IMR-90 (cell line): ENCODE measurements around the gene GJB3. TPM values are rescaled to one million over a fixed set of nuclear protein-coding genes. Genes with fewer than 3 reads are reported as not detected.

Experiments used
- ATAC-seq: fragments of 200-7000 bp; cut with Tn5 transposase; 2 replicates; pipeline ENCODE4 v1.9.1; 2020; ENCODE audit warnings: low read depth, mild to moderate bottlenecking, moderate library complexity
- BruUV-seq: library from RNA; stranded (reverse); fragments of 400-500 nt; replicated peaks from 2 replicates; lab custom pipeline; 2021; lab: Mats Ljungman, UMichigan
- CTCF ChIA-PET: fragments of 300-600 bp; formaldehyde crosslinking; extraction: SDS; loops from one replicate; lab custom pipeline; 2021; ENCODE audit warnings: antibody characterized with exemption; lab: Yijun Ruan, JAX
- POLR2A ChIA-PET: fragments of 300-600 bp; sonication (Branson Sonifier 250); formaldehyde crosslinking; loops from one replicate; lab custom pipeline; 2022; ENCODE audit warnings: antibody characterized with exemption; ENCODE audit not compliant: unreplicated experiment; lab: Charles Lee
- DNase-seq: peaks from one replicate; pipeline ENCODE4 v3.0.0; 2013
- H2AFZ ChIP-seq: replicated peaks from 2 replicates; pipeline ENCODE3; 2013; ENCODE audit warnings: low read length, mild to moderate bottlenecking; ENCODE audit not compliant: poor library complexity
- H2AK5ac ChIP-seq: 2 replicates; pipeline ENCODE4 v1.6.1; 2013; ENCODE audit warnings: low read depth, low read length, inconsistent platforms
- H2AK9ac ChIP-seq: replicated peaks from 2 replicates; pipeline ENCODE3; 2013; ENCODE audit warnings: mild to moderate bottlenecking, low read depth, low read length, moderate library complexity; ENCODE audit not compliant: poor library complexity
- H2BK120ac ChIP-seq: 2 replicates; pipeline ENCODE4 v1.6.1; 2013; ENCODE audit warnings: low read depth, low read length, inconsistent platforms
- H2BK15ac ChIP-seq: 3 replicates; pipeline ENCODE4 v1.6.1; 2013; ENCODE audit warnings: low read depth, low read length, inconsistent platforms
- H2BK20ac ChIP-seq: 2 replicates; pipeline ENCODE4 v1.6.1; 2013; ENCODE audit warnings: low read depth, mild to moderate bottlenecking, inconsistent platforms, low read length, moderate library complexity
- H2BK5ac ChIP-seq: 2 replicates; pipeline ENCODE4 v1.6.1; 2013; ENCODE audit warnings: mild to moderate bottlenecking, low read depth, low read length, inconsistent platforms; ENCODE audit not compliant: poor library complexity, severe bottlenecking
- H3K14ac ChIP-seq: replicated peaks from 2 replicates; pipeline ENCODE4 v1.6.1; 2013; ENCODE audit warnings: low read depth, low read length, inconsistent platforms
- H3K18ac ChIP-seq: 2 replicates; pipeline ENCODE4 v1.6.1; 2013; ENCODE audit warnings: low read depth, low read length, control low read depth
- H3K23ac ChIP-seq: 2 replicates; pipeline ENCODE4 v1.6.1; 2013; ENCODE audit warnings: low read depth, low read length, inconsistent platforms
- H3K27ac ChIP-seq: 2 replicates; pipeline ENCODE4 v1.5.1; 2013; ENCODE audit warnings: mild to moderate bottlenecking, control low read depth, low read length; ENCODE audit not compliant: insufficient read depth
- H3K27me3 ChIP-seq: 2 replicates; pipeline ENCODE4 v1.6.1; 2013; ENCODE audit warnings: low read length; ENCODE audit not compliant: control insufficient read depth, insufficient read depth
- H3K36me3 ChIP-seq: 2 replicates; pipeline ENCODE4 v1.6.1; 2013; ENCODE audit warnings: low read length, mixed read lengths; ENCODE audit not compliant: control insufficient read depth, insufficient read depth
- H3K4ac ChIP-seq: 2 replicates; pipeline ENCODE4 v1.6.1; 2013; ENCODE audit warnings: low read depth, low read length, inconsistent platforms
- H3K4me1 ChIP-seq: 2 replicates; pipeline ENCODE4 v1.6.1; 2013; ENCODE audit warnings: low read length, mixed read lengths; ENCODE audit not compliant: control insufficient read depth, insufficient read depth
- H3K4me2 ChIP-seq: 2 replicates; pipeline ENCODE4 v1.6.1; 2013; ENCODE audit warnings: low read depth, mild to moderate bottlenecking, control low read depth, low read length, moderate library complexity
- H3K4me3 ChIP-seq: 2 replicates; pipeline ENCODE4 v1.5.1; 2013; ENCODE audit warnings: low read depth, mild to moderate bottlenecking, control low read depth, low read length, moderate library complexity; ENCODE audit not compliant: insufficient read depth
- H3K56ac ChIP-seq: 2 replicates; pipeline ENCODE4 v1.6.1; 2013; ENCODE audit warnings: low read length, inconsistent platforms; ENCODE audit not compliant: insufficient read depth; ENCODE audit errors: extremely low read depth
- H3K79me1 ChIP-seq, 2 experiments: 2 replicates each; pipeline ENCODE4 v1.6.1; 2013; ENCODE audit warnings: low read length in 2 of 2, inconsistent platforms in 1 of 2, low read depth in 1 of 2
- H3K9ac ChIP-seq: 2 replicates; pipeline ENCODE4 v1.6.1; 2013; ENCODE audit warnings: low read depth, low read length, control low read depth
- H3K9me1 ChIP-seq: 2 replicates; pipeline ENCODE4 v1.6.1; 2013; ENCODE audit warnings: low read length, inconsistent platforms; ENCODE audit not compliant: insufficient read depth
- H3K9me3 ChIP-seq: 2 replicates; pipeline ENCODE4 v1.6.1; 2013; ENCODE audit warnings: low read length; ENCODE audit not compliant: control insufficient read depth, insufficient read depth
- H4K20me1 ChIP-seq: 2 replicates; pipeline ENCODE4 v1.6.1; 2013; ENCODE audit warnings: low read length, inconsistent platforms; ENCODE audit not compliant: insufficient read depth
- H4K5ac ChIP-seq: 2 replicates; pipeline ENCODE4 v1.6.1; 2013; ENCODE audit warnings: mild to moderate bottlenecking, low read depth, low read length, control low read depth
- H4K8ac ChIP-seq, 2 experiments: 2 replicates each; pipeline ENCODE4 v1.6.1; 2013; ENCODE audit warnings: low read depth in 2 of 2, low read length in 2 of 2, control low read depth in 1 of 2, inconsistent platforms in 1 of 2
- H4K91ac ChIP-seq: 2 replicates; pipeline ENCODE4 v1.6.1; 2013; ENCODE audit warnings: low read depth, low read length, inconsistent platforms; ENCODE audit not compliant: insufficient read depth
- CHD1 ChIP-seq: IDR thresholded peaks from 2 replicates; pipeline ENCODE4 v1.6.1; 2012; ENCODE audit warnings: low read depth, low read length, improper control_type of control experiment
- MAFK ChIP-seq: IDR thresholded peaks from 2 replicates; pipeline ENCODE4 v1.6.1; 2012; ENCODE audit warnings: low read depth, low read length, improper control_type of control experiment
- MAZ ChIP-seq: IDR thresholded peaks from 2 replicates; pipeline ENCODE4 v1.6.1; 2012; ENCODE audit warnings: low read depth, mild to moderate bottlenecking, low read length, improper control_type of control experiment, moderate library complexity, borderline replicate concordance
- NFE2L2 ChIP-seq: fragments of 150-350 bp; IDR thresholded peaks from 2 replicates; pipeline ENCODE4 v1.6.1; 2016; ENCODE audit warnings: low read depth, mild to moderate bottlenecking, low read length
- POLR2A ChIP-seq: IDR thresholded peaks from 2 replicates; pipeline ENCODE4 v1.6.1; 2012; ENCODE audit warnings: mild to moderate bottlenecking, low read depth, low read length
- RAD21 ChIP-seq: IDR thresholded peaks from 2 replicates; pipeline ENCODE4 v1.6.1; 2012; ENCODE audit warnings: low read length, improper control_type of control experiment
- RCOR1 ChIP-seq: IDR thresholded peaks from 2 replicates; pipeline ENCODE4 v1.6.1; 2012; ENCODE audit warnings: mild to moderate bottlenecking, low read length, improper control_type of control experiment; ENCODE audit not compliant: insufficient replicate concordance
- RFX5 ChIP-seq: IDR thresholded peaks from 2 replicates; pipeline ENCODE4 v1.8.0; 2012; ENCODE audit warnings: low read depth, mild to moderate bottlenecking, low read length, moderate library complexity
- SMC3 ChIP-seq: fragments of 150-350 bp; IDR thresholded peaks from 2 replicates; pipeline ENCODE4 v1.6.1; 2016; ENCODE audit warnings: low read depth, mild to moderate bottlenecking, antibody characterized with exemption, low read length, moderate library complexity
- WGBS, 2 experiments: methylation state at CpG; one replicate each; pipeline versions ENCODE4 v1.1.5 to v1.1.7; 2013; ENCODE audit warnings: missing lambda C conversion rate in 2 of 2; ENCODE audit not compliant: insufficient read length in 1 of 2; ENCODE audit errors: extremely low coverage in 2 of 2; 5-methylcytosine and 5-hydroxymethylcytosine counted together
- dilution Hi-C: fragments of 300-500 bp; cut with HindIII; formaldehyde crosslinking; loops from one replicate; pipeline ENCODE4 v1.14.3; 2018; ENCODE audit warnings: low sequenced_read_pairs; ENCODE audit not compliant: unreplicated experiment
- in situ Hi-C: fragments of 300-500 bp; cut with MboI; formaldehyde crosslinking; loops from 3 replicates; pipeline ENCODE4 v1.14.3; 2019; ENCODE audit warnings: low sequenced_read_pairs, inconsistent platforms, mixed read lengths
- intact Hi-C: fragments of 100-400 bp; cut with micrococcal nuclease; formaldehyde crosslinking; loops from 2 replicates; pipeline ENCODE4 v1.10.0; 2022
- polyA plus RNA-seq, 3 experiments: library from polyadenylated mRNA; depleted of rRNA; stranded (reverse); fragments of >200 nt; gene quantifications; 2 replicates each; pipeline ENCODE4 v1.2.3, GENCODE V29; 2012; ENCODE audit warnings: low replicate concordance in 1 of 3
- total RNA-seq: library from RNA; depleted of rRNA; stranded (reverse); fragments of >200 nt; gene quantifications from 2 replicates; pipeline ENCODE4 v1.2.3, GENCODE V29; 2012
- TF ChIP-seq, protein P1 (sequence below): conservative IDR thresholded peaks from 2 replicates; pipeline ENCODE4 v1.5.1; 2012; ENCODE audit warnings: mild to moderate bottlenecking, low read depth, low read length, improper control_type of control experiment
- TF ChIP-seq, protein P2 (sequence below): fragments of 150-350 bp; IDR thresholded peaks from 2 replicates; pipeline ENCODE4 v1.6.1; 2017; ENCODE audit warnings: mild to moderate bottlenecking, antibody characterized with exemption, low read length, low read depth
- TF ChIP-seq, protein P3 (sequence below): fragments of 150-350 bp; IDR thresholded peaks from 2 replicates; pipeline ENCODE4 v1.6.1; 2016; ENCODE audit warnings: low read depth, mild to moderate bottlenecking, low read length, moderate library complexity, borderline replicate concordance

GJB3 gene
- total and polyA plus RNA-seq, 2 of the 4 experiments (the other 2 are of a cell fraction): not detected

DNA sequence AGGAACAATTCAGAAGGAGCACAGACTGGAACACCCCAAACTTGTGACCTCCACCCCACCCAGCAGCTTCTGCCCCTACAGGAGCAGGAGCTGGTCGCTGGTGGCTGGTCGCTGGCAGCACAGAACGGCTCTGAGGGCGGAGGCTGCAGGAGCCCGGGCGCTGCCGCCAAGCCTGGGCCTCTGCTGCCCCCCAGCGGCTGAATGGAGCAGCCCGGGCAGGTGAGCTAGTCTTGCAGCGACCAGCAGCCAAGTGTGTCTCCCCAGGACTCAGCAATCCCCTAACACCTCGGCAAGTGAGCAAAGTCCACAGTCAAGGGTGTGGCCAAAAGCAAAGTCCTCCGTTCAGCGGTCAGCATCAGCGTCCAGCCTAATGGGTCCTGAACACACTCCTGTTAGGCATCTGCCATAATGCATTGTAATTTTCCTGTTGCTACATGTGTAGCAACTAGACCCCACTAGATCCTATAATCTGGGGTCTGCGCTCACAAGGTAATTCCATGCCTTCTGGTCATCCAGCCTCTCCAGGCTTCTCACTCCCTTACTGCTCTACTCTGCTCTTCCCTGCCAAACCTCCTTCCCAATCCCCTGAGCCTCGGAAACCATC lies 38.2 kb upstream of the GJB3 start:
- H2AK9ac ChIP-seq: no peak overlapping the region
- no peak for TF ChIP-seq POLR2A
- no peak for TF ChIP-seq RCOR1
- no peak for TF ChIP-seq CHD1
- TF ChIP-seq SMC3: peak; percentile 42
- TF ChIP-seq, protein P1, sequence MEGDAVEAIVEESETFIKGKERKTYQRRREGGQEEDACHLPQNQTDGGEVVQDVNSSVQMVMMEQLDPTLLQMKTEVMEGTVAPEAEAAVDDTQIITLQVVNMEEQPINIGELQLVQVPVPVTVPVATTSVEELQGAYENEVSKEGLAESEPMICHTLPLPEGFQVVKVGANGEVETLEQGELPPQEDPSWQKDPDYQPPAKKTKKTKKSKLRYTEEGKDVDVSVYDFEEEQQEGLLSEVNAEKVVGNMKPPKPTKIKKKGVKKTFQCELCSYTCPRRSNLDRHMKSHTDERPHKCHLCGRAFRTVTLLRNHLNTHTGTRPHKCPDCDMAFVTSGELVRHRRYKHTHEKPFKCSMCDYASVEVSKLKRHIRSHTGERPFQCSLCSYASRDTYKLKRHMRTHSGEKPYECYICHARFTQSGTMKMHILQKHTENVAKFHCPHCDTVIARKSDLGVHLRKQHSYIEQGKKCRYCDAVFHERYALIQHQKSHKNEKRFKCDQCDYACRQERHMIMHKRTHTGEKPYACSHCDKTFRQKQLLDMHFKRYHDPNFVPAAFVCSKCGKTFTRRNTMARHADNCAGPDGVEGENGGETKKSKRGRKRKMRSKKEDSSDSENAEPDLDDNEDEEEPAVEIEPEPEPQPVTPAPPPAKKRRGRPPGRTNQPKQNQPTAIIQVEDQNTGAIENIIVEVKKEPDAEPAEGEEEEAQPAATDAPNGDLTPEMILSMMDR: peak; percentile 87
- TF ChIP-seq, protein P2, sequence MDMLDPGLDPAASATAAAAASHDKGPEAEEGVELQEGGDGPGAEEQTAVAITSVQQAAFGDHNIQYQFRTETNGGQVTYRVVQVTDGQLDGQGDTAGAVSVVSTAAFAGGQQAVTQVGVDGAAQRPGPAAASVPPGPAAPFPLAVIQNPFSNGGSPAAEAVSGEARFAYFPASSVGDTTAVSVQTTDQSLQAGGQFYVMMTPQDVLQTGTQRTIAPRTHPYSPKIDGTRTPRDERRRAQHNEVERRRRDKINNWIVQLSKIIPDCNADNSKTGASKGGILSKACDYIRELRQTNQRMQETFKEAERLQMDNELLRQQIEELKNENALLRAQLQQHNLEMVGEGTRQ: no peak
- TF ChIP-seq MAZ: no peak
- no peak for TF ChIP-seq MAFK
- peak; percentile 83 for TF ChIP-seq RAD21
- no peak for TF ChIP-seq NFE2L2
- TF ChIP-seq, protein P3, sequence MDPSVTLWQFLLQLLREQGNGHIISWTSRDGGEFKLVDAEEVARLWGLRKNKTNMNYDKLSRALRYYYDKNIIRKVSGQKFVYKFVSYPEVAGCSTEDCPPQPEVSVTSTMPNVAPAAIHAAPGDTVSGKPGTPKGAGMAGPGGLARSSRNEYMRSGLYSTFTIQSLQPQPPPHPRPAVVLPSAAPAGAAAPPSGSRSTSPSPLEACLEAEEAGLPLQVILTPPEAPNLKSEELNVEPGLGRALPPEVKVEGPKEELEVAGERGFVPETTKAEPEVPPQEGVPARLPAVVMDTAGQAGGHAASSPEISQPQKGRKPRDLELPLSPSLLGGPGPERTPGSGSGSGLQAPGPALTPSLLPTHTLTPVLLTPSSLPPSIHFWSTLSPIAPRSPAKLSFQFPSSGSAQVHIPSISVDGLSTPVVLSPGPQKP: no peak
- TF ChIP-seq RFX5: no peak
- H3K4me3 ChIP-seq: no peak overlapping the region
- H4K20me1 ChIP-seq: no peaks in the 10 kb centered on the region
- no TSS peak for BruUV-seq
- no peaks in the 10 kb centered on the region for H3K79me1 ChIP-seq
- no peak overlapping the region for H3K23ac ChIP-seq
- no peak overlapping the region for H3K18ac ChIP-seq
- H3K56ac ChIP-seq: no peak overlapping the region
- no peaks in the 10 kb centered on the region for H3K9me3 ChIP-seq
- H3K4ac ChIP-seq: no peak overlapping the region
- H3K27ac ChIP-seq: no peak overlapping the region
- 9% methylated on average over 13 of the region's 16 CpGs; no CpG with 5 or more reads in 1 of the 2 experiments for WGBS, 2 experiments
- H3K36me3 ChIP-seq: no peaks in the 10 kb centered on the region
- peak; percentile 99 for ATAC-seq
- H3K9me1 ChIP-seq: no peaks in the 10 kb centered on the region
- H3K4me1 ChIP-seq: no peaks in the 10 kb centered on the region
- dilution Hi-C loops: no loop called here
- in situ Hi-C loops: loop anchor here (10.0 kb wide), 1 partner anchor 1108 kb away; no protein-coding TSS in a partner anchor
- no peak overlapping the region for H2BK5ac ChIP-seq
- CTCF ChIA-PET: interaction anchor here (0.6 to 3.3 kb wide), 11 partner anchors 8 to 1447 kb away, joined by 3 to 26 read pairs (median 3); partner anchors contain the start of gene GJB5
- no peak overlapping the region for H3K9ac ChIP-seq
- no peak overlapping the region for H3K4me2 ChIP-seq
- POLR2A ChIA-PET: interaction anchor here (0.6 kb wide), 1 partner anchor 1110 kb away, joined by 4 read pairs; no protein-coding TSS in a partner anchor
- H2AFZ ChIP-seq: peak overlapping the region; percentile 47
- H2AK5ac ChIP-seq: no peak overlapping the region
- no peak overlapping the region for H2BK20ac ChIP-seq
- no peak overlapping the region for H4K91ac ChIP-seq
- H4K5ac ChIP-seq: no peak overlapping the region
- peak; percentile 41 for DNase-seq
- H3K14ac ChIP-seq: no peak overlapping the region
- intact Hi-C loops: no loop called here
- no peak overlapping the region for H2BK15ac ChIP-seq
- no peak overlapping the region for H4K8ac ChIP-seq
- no peak overlapping the region for H2BK120ac ChIP-seq
- peaks cover 3% of the 10 kb centered on the region; the same call in 1 of the 2 replicates for H3K27me3 ChIP-seq
